HCT116 (cell line): ENCODE measurements around the gene PIEZO2.

Source experiments
- CTCF ChIP-seq, 3 experiments: fragments of 200-600 bp in 1 of 3; sonication (generic) in 1 of 3; IDR thresholded peaks in 2 of 3; conservative IDR thresholded peaks in 1 of 3; 2 replicates each; pipeline ENCODE4 v1.5.1; 2012 to 2017; ENCODE audit warnings: low read depth in 2 of 3, low read length in 2 of 3, antibody characterized with exemption in 1 of 3, borderline replicate concordance in 1 of 3, control low read depth in 1 of 3, mild to moderate bottlenecking in 1 of 3, mixed read lengths in 1 of 3, mixed run types in 1 of 3, moderate library complexity in 1 of 3; ENCODE audit not compliant: insufficient read depth in 1 of 3
- FOSL1 ChIP-seq: IDR thresholded peaks from 2 replicates; pipeline ENCODE4 v1.6.1; 2012; ENCODE audit warnings: low read depth
- SIN3A ChIP-seq: IDR thresholded peaks from 2 replicates; pipeline ENCODE4 v1.6.1; 2012; ENCODE audit warnings: low read depth
- SP1 ChIP-seq: IDR thresholded peaks from 2 replicates; pipeline ENCODE4 v1.6.1; 2012; ENCODE audit warnings: low read depth
- ZBTB33 ChIP-seq: IDR thresholded peaks from 2 replicates; pipeline ENCODE4 v1.6.1; 2011; ENCODE audit warnings: mild to moderate bottlenecking, low read length, moderate library complexity; ENCODE audit not compliant: insufficient replicate concordance; ENCODE audit errors: extremely low read depth

GRCh38 chr18:11070593-11070992 lies 78.8 kb downstream of the PIEZO2 start:
- TF ChIP-seq CTCF (IDR thresholded peaks at IDR 0.05 in 2 of 3, conservative IDR thresholded peaks at IDR 0.05 in 1 of 3; ENCODE audit: borderline replicate concordance in 1 of 3, insufficient read depth in 1 of 3, low read depth in 2 of 3, low read length in 2 of 3) = no peak
- no peak for TF ChIP-seq SP1
- TF ChIP-seq FOSL1 = no peak
- no peak for TF ChIP-seq SIN3A
- no peak for TF ChIP-seq ZBTB33
